HCT116 (cell line): Measurements from ENCODE around the gene PHKB. TPM values are rescaled to one million over a fixed set of nuclear protein-coding genes. Genes with fewer than 3 reads are reported as not detected.

Experiments
- ATAC-seq: fragments of 200-7000 bp; cut with Tn5 transposase; 2 replicates; pipeline ENCODE4 v1.9.1; 2020; ENCODE audit warnings: mild to moderate bottlenecking, moderate library complexity
- BruUV-seq: library from RNA; stranded (reverse); fragments of 400-500 nt; replicated peaks from 2 replicates; lab custom pipeline; 2021; lab: Mats Ljungman, UMichigan
- CTCF ChIA-PET: fragments of 300-600 bp; sonication (Branson Sonifier 250); formaldehyde crosslinking; loops from one replicate; lab custom pipeline; 2021; ENCODE audit warnings: antibody characterized with exemption; lab: Charles Lee
- POLR2A ChIA-PET: fragments of 300-600, 350-600 bp; sonication (Branson Sonifier 250); formaldehyde crosslinking; loops from one replicate; lab custom pipeline; 2021; ENCODE audit warnings: antibody characterized with exemption; lab: Charles Lee
- RAD21 ChIA-PET, 2 experiments: fragments of 300-600 bp; sonication (Branson Sonifier 250); formaldehyde crosslinking; loops; one replicate each; lab custom pipeline; 2023; ENCODE audit warnings: low total read pairs in 2 of 2; ENCODE audit not compliant: uncharacterized antibody in 2 of 2, unreplicated experiment in 2 of 2, low non-redundant PET in 1 of 2; lab: Charles Lee
- DNase-seq: peaks from one replicate; pipeline ENCODE4 v3.0.0-alpha.2; 2010; ENCODE audit warnings: low read depth, low spot score
- H2AFZ ChIP-seq: fragments of 200-600 bp; shearing (Covaris generic), sonication (generic); 2 replicates; pipeline ENCODE4 v1.6.1; 2017; ENCODE audit warnings: low read depth, mixed run types, mixed read lengths, antibody characterized with exemption, low read length; ENCODE audit not compliant: poor library complexity, severe bottlenecking
- H3K27ac ChIP-seq: 2 replicates; pipeline ENCODE4 v1.5.1; 2012; ENCODE audit warnings: low read depth, low read length
- H3K27me3 ChIP-seq: fragments of 200-600 bp; sonication (generic); 2 replicates; pipeline ENCODE4 v1.6.1; 2016; ENCODE audit warnings: mixed run types, low read length, mixed read lengths; ENCODE audit not compliant: insufficient read depth
- H3K36me3 ChIP-seq, 2 experiments: fragments of 200-500 bp in 1 of 2; fragments of 200-600 bp in 1 of 2; sonication (Bioruptor generic) in 1 of 2; sonication (generic) in 1 of 2; 2 replicates each; pipeline versions ENCODE4 v1.5.1 to v1.6.1; 2014 to 2016; ENCODE audit warnings: low read length in 2 of 2, inconsistent platforms in 1 of 2, mixed read lengths in 1 of 2, mixed run types in 1 of 2; ENCODE audit not compliant: insufficient read depth in 2 of 2, control insufficient read depth in 1 of 2
- H3K4me1 ChIP-seq, 2 experiments: fragments of 200-600 bp in 1 of 2; sonication (generic) in 1 of 2; 2 replicates each; pipeline versions ENCODE4 v1.5.1 to v1.6.1; 2012 to 2017; ENCODE audit warnings: low read length in 2 of 2, inconsistent platforms in 1 of 2, mild to moderate bottlenecking in 1 of 2, mixed read lengths in 1 of 2, mixed run types in 1 of 2, moderate library complexity in 1 of 2; ENCODE audit not compliant: insufficient read depth in 2 of 2, control insufficient read depth in 1 of 2
- H3K4me2 ChIP-seq: fragments of 200-600 bp; sonication (generic); 2 replicates; pipeline ENCODE4 v1.6.1; 2017; ENCODE audit warnings: mixed run types, low read length, mixed read lengths
- H3K4me3 ChIP-seq, 2 experiments: fragments of 200-600 bp in 1 of 2; sonication (generic) in 1 of 2; replicated peaks in 1 of 2; 2 replicates each; pipeline ENCODE4 v1.5.1; 2011 to 2016; ENCODE audit warnings: low read length in 2 of 2, control low read depth in 1 of 2, low read depth in 1 of 2, mild to moderate bottlenecking in 1 of 2, mixed read lengths in 1 of 2, mixed run types in 1 of 2
- H3K79me2 ChIP-seq: fragments of 200-600 bp; sonication (generic); 2 replicates; pipeline ENCODE4 v1.6.1; 2017; ENCODE audit warnings: mild to moderate bottlenecking, mixed run types, low read length, moderate library complexity, mixed read lengths; ENCODE audit not compliant: insufficient read depth
- H3K9ac ChIP-seq: fragments of 200-600 bp; sonication (generic); 2 replicates; pipeline ENCODE4 v1.6.1; 2016; ENCODE audit warnings: low read length, mixed read lengths
- H3K9me2 ChIP-seq: fragments of 200-600 bp; sonication (generic), shearing (Covaris generic); 2 replicates; pipeline ENCODE4 v1.6.1; 2017; ENCODE audit warnings: mixed run types, mild to moderate bottlenecking, moderate library complexity; ENCODE audit not compliant: insufficient read depth
- H3K9me3 ChIP-seq, 2 experiments: fragments of 200-500 bp in 1 of 2; fragments of 200-600 bp in 1 of 2; sonication (Bioruptor generic) in 1 of 2; sonication (generic) in 1 of 2; 2 replicates each; pipeline ENCODE4 v1.6.1; 2014 to 2017; ENCODE audit warnings: low read length in 2 of 2, mixed read lengths in 2 of 2, inconsistent platforms in 1 of 2, low read depth in 1 of 2, mild to moderate bottlenecking in 1 of 2, mixed run types in 1 of 2, moderate library complexity in 1 of 2; ENCODE audit not compliant: control insufficient read depth in 1 of 2, insufficient read depth in 1 of 2
- H4K20me1 ChIP-seq: fragments of 200-600 bp; sonication (generic), shearing (Covaris generic); 2 replicates; pipeline ENCODE4 v1.6.1; 2017; ENCODE audit warnings: mixed run types, mild to moderate bottlenecking, moderate library complexity; ENCODE audit not compliant: insufficient read depth
- CBX3 ChIP-seq: IDR thresholded peaks from 2 replicates; pipeline ENCODE4 v1.6.1; 2012; ENCODE audit warnings: low read depth
- CEBPB ChIP-seq: IDR thresholded peaks from 2 replicates; pipeline ENCODE4 v1.6.1; 2012; ENCODE audit warnings: low read depth
- EGR1 ChIP-seq: IDR thresholded peaks from 2 replicates; pipeline ENCODE4 v1.6.1; 2012; ENCODE audit warnings: low read depth
- ELF1 ChIP-seq: IDR thresholded peaks from 2 replicates; pipeline ENCODE4 v1.6.1; 2012; ENCODE audit warnings: low read depth, borderline replicate concordance
- EZH2 ChIP-seq: fragments of 200-600 bp; sonication (generic); IDR thresholded peaks from 2 replicates; pipeline ENCODE4 v1.6.1; 2017; ENCODE audit warnings: antibody characterized with exemption, mixed run types
- FOSL1 ChIP-seq: IDR thresholded peaks from 2 replicates; pipeline ENCODE4 v1.6.1; 2012; ENCODE audit warnings: low read depth
- JUND ChIP-seq: IDR thresholded peaks from 2 replicates; pipeline ENCODE4 v1.6.1; 2012
- POLR2AphosphoS5 ChIP-seq: IDR thresholded peaks from 2 replicates; pipeline ENCODE4 v1.6.1; 2011; ENCODE audit warnings: mild to moderate bottlenecking, low read depth, low read length, moderate library complexity
- RAD21 ChIP-seq: IDR thresholded peaks from 2 replicates; pipeline ENCODE4 v1.6.1; 2012; ENCODE audit warnings: low read depth, mild to moderate bottlenecking
- SIN3A ChIP-seq: IDR thresholded peaks from 2 replicates; pipeline ENCODE4 v1.6.1; 2012; ENCODE audit warnings: low read depth
- SP1 ChIP-seq: IDR thresholded peaks from 2 replicates; pipeline ENCODE4 v1.6.1; 2012; ENCODE audit warnings: low read depth
- TCF7L2 ChIP-seq: IDR thresholded peaks from 2 replicates; pipeline ENCODE4 v1.7.0; 2011; ENCODE audit warnings: borderline replicate concordance, inconsistent platforms; ENCODE audit not compliant: insufficient read depth, insufficient read length; ENCODE audit errors: extremely low read depth
- YY1 ChIP-seq: IDR thresholded peaks from 2 replicates; pipeline ENCODE4 v1.6.1; 2011; ENCODE audit warnings: low read length, low read depth, moderate library complexity, mild to moderate bottlenecking; ENCODE audit not compliant: insufficient replicate concordance; ENCODE audit errors: extremely low read depth
- ZFX ChIP-seq: fragments of 450-650 bp; IDR thresholded peaks from 2 replicates; pipeline ENCODE4 v1.6.1; 2017
- ZNF274 ChIP-seq: fragments of 200-500 bp; sonication (Bioruptor generic); IDR thresholded peaks from 2 replicates; pipeline ENCODE4 v1.6.1; 2014; ENCODE audit warnings: mild to moderate bottlenecking, low read depth, low read length, inconsistent platforms
- intact Hi-C: fragments of 100-400 bp; cut with micrococcal nuclease; formaldehyde crosslinking; loops from 2 replicates; pipeline ENCODE4 v1.10.0; 2022
- total RNA-seq: library from RNA; stranded (reverse); gene quantifications from one replicate; pipeline ENCODE4 v1.2.1, GENCODE V29; 2021; ENCODE audit not compliant: unreplicated experiment
- TF ChIP-seq, protein P1 (sequence below): IDR thresholded peaks from 2 replicates; pipeline ENCODE4 v1.6.1; 2012
- TF ChIP-seq, protein P2 (sequence below): IDR thresholded peaks from 2 replicates; pipeline ENCODE4 v1.6.1; 2012; ENCODE audit warnings: low read depth
- TF ChIP-seq, protein P3 (sequence below), 3 experiments: fragments of 200-600 bp in 1 of 3; sonication (generic) in 1 of 3; IDR thresholded peaks in 2 of 3; conservative IDR thresholded peaks in 1 of 3; 2 replicates each; pipeline ENCODE4 v1.5.1; 2012 to 2017; ENCODE audit warnings: low read depth in 2 of 3, low read length in 2 of 3, antibody characterized with exemption in 1 of 3, borderline replicate concordance in 1 of 3, control low read depth in 1 of 3, mild to moderate bottlenecking in 1 of 3, mixed read lengths in 1 of 3, mixed run types in 1 of 3, moderate library complexity in 1 of 3; ENCODE audit not compliant: insufficient read depth in 1 of 3
- TF ChIP-seq, protein P4 (sequence below): IDR thresholded peaks from 2 replicates; pipeline ENCODE4 v1.6.1; 2012
- TF ChIP-seq, protein P5 (sequence below): IDR thresholded peaks from 2 replicates; pipeline ENCODE4 v1.6.1; 2011; ENCODE audit warnings: mild to moderate bottlenecking, low read length, moderate library complexity; ENCODE audit not compliant: insufficient replicate concordance; ENCODE audit errors: extremely low read depth

The PHKB gene
- total RNA-seq, 1 experiment from 2014 or later, result 30.5 TPM

DNA sequence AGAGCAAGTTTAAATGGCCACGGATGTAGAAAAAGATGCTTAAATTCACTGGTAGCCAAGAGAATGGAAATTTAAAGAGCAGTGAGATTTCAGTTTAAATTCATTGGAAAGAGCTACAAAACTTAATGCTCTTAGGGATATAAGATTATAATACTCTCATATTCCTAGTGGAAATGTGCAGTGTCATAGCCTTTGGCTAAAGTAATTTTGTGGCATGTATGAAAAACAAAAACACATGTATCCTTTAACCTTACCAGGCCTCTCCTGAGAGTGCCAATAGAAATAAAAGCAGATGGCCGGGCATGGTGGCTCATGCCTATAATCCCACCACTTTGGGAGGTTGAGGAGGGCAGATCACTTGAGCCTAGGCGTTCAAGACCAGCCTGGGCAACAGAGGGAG lies 289.2 kb downstream of the PHKB start:
- no peaks in the 10 kb centered on the region for H3K36me3 ChIP-seq
- H3K79me2 ChIP-seq, result no peaks in the 10 kb centered on the region
- H2AFZ ChIP-seq, result no peak overlapping the region
- ChIA-PET POLR2A (no interaction called here), CTCF (no interaction called here), RAD21 (no interaction called here)
- intact Hi-C loops, result no loop called here
- BruUV-seq, result no TSS peak
- no peaks in the 10 kb centered on the region for H3K9me3 ChIP-seq
- no peaks in the 10 kb centered on the region for H3K9me2 ChIP-seq
- no peaks in the 10 kb centered on the region for H3K4me1 ChIP-seq
- no peak overlapping the region for H3K4me3 ChIP-seq
- no peak overlapping the region for H3K9ac ChIP-seq
- H3K27ac ChIP-seq, result no peak overlapping the region
- H3K27me3 ChIP-seq, result no peaks in the 10 kb centered on the region
- no peak for TF ChIP-seq YY1
- no peak for TF ChIP-seq FOSL1
- TF ChIP-seq EZH2, result no peak
- TF ChIP-seq, protein P1, sequence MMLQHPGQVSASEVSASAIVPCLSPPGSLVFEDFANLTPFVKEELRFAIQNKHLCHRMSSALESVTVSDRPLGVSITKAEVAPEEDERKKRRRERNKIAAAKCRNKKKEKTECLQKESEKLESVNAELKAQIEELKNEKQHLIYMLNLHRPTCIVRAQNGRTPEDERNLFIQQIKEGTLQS, result no peak
- TF ChIP-seq SP1, result no peak
- TF ChIP-seq RAD21, result no peak
- TF ChIP-seq CEBPB, result no peak
- TF ChIP-seq, protein P2, sequence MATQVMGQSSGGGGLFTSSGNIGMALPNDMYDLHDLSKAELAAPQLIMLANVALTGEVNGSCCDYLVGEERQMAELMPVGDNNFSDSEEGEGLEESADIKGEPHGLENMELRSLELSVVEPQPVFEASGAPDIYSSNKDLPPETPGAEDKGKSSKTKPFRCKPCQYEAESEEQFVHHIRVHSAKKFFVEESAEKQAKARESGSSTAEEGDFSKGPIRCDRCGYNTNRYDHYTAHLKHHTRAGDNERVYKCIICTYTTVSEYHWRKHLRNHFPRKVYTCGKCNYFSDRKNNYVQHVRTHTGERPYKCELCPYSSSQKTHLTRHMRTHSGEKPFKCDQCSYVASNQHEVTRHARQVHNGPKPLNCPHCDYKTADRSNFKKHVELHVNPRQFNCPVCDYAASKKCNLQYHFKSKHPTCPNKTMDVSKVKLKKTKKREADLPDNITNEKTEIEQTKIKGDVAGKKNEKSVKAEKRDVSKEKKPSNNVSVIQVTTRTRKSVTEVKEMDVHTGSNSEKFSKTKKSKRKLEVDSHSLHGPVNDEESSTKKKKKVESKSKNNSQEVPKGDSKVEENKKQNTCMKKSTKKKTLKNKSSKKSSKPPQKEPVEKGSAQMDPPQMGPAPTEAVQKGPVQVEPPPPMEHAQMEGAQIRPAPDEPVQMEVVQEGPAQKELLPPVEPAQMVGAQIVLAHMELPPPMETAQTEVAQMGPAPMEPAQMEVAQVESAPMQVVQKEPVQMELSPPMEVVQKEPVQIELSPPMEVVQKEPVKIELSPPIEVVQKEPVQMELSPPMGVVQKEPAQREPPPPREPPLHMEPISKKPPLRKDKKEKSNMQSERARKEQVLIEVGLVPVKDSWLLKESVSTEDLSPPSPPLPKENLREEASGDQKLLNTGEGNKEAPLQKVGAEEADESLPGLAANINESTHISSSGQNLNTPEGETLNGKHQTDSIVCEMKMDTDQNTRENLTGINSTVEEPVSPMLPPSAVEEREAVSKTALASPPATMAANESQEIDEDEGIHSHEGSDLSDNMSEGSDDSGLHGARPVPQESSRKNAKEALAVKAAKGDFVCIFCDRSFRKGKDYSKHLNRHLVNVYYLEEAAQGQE, result no peak
- TF ChIP-seq CBX3, result no peak
- TF ChIP-seq JUND, result no peak
- no peak for TF ChIP-seq EGR1
- no peak for TF ChIP-seq SIN3A
- TF ChIP-seq, protein P3, sequence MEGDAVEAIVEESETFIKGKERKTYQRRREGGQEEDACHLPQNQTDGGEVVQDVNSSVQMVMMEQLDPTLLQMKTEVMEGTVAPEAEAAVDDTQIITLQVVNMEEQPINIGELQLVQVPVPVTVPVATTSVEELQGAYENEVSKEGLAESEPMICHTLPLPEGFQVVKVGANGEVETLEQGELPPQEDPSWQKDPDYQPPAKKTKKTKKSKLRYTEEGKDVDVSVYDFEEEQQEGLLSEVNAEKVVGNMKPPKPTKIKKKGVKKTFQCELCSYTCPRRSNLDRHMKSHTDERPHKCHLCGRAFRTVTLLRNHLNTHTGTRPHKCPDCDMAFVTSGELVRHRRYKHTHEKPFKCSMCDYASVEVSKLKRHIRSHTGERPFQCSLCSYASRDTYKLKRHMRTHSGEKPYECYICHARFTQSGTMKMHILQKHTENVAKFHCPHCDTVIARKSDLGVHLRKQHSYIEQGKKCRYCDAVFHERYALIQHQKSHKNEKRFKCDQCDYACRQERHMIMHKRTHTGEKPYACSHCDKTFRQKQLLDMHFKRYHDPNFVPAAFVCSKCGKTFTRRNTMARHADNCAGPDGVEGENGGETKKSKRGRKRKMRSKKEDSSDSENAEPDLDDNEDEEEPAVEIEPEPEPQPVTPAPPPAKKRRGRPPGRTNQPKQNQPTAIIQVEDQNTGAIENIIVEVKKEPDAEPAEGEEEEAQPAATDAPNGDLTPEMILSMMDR (IDR thresholded peaks at IDR 0.05 in 2 of 3, conservative IDR thresholded peaks at IDR 0.05 in 1 of 3; ENCODE audit: borderline replicate concordance in 1 of 3, insufficient read depth in 1 of 3, low read depth in 2 of 3, low read length in 2 of 3), result no peak
- TF ChIP-seq TCF7L2, result no peak
- TF ChIP-seq, protein P4, sequence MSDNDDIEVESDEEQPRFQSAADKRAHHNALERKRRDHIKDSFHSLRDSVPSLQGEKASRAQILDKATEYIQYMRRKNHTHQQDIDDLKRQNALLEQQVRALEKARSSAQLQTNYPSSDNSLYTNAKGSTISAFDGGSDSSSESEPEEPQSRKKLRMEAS, result no peak
- no peak for TF ChIP-seq POLR2AphosphoS5
- TF ChIP-seq ZFX, result no peak
- TF ChIP-seq ZNF274, result no peak
- TF ChIP-seq, protein P5, sequence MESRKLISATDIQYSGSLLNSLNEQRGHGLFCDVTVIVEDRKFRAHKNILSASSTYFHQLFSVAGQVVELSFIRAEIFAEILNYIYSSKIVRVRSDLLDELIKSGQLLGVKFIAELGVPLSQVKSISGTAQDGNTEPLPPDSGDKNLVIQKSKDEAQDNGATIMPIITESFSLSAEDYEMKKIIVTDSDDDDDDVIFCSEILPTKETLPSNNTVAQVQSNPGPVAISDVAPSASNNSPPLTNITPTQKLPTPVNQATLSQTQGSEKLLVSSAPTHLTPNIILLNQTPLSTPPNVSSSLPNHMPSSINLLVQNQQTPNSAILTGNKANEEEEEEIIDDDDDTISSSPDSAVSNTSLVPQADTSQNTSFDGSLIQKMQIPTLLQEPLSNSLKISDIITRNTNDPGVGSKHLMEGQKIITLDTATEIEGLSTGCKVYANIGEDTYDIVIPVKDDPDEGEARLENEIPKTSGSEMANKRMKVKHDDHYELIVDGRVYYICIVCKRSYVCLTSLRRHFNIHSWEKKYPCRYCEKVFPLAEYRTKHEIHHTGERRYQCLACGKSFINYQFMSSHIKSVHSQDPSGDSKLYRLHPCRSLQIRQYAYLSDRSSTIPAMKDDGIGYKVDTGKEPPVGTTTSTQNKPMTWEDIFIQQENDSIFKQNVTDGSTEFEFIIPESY, result no peak
- TF ChIP-seq ELF1, result no peak
- no peak overlapping the region for H3K4me2 ChIP-seq
- ATAC-seq, result no peak
- no peak for DNase-seq
- H4K20me1 ChIP-seq, result no peaks in the 10 kb centered on the region
